GM21825 (cell line): ENCODE measurements around the gene PTPRO.

Experiments used
- ATAC-seq: cut with Tn5 transposase; IDR thresholded peaks from one replicate; pipeline ENCODE4 v1.9.1; 2021; ENCODE audit warnings: mild to moderate bottlenecking, moderate library complexity; ENCODE audit not compliant: unreplicated experiment

PTPRO gene

GRCh38 chr12:15550793-15551192 is 228.5 kb downstream of the PTPRO start:
- ATAC-seq: no peak

GRCh38 chr12:15555446-15555845 is 233.1 kb downstream of the PTPRO start:
- no peak for ATAC-seq

GRCh38 chr12:15556411-15557102 is 234.2 kb downstream of the PTPRO start:
- ATAC-seq: no peak

- no peak for ATAC-seq
Observed at GRCh38 chr12:15558915-15559528, 236.7 kb downstream of the PTPRO start.

GRCh38 chr12:15561396-15561795 is 239.1 kb downstream of the PTPRO start:
- ATAC-seq: no peak

- no peak for ATAC-seq
Observed at GRCh38 chr12:15562263-15562662, 240.0 kb downstream of the PTPRO start.

GRCh38 chr12:15563663-15564062 is 241.4 kb downstream of the PTPRO start:
- ATAC-seq: peak; percentile 62

- ATAC-seq: no peak
Observed at GRCh38 chr12:15574353-15574752, 252.0 kb downstream of the PTPRO start.

GRCh38 chr12:15575671-15576541 is 253.6 kb downstream of the PTPRO start:
- ATAC-seq: no peak

GRCh38 chr12:15580431-15580830 is 258.1 kb downstream of the PTPRO start:
- no peak for ATAC-seq

GRCh38 chr12:15581006-15581405 is 258.7 kb downstream of the PTPRO start:
- ATAC-seq: no peak

- ATAC-seq: no peak
Observed at GRCh38 chr12:15583804-15584203, 261.5 kb downstream of the PTPRO start.

GRCh38 chr12:15584366-15585041 is 262.2 kb downstream of the PTPRO start:
- ATAC-seq: no peak

GRCh38 chr12:15589328-15590032 is 267.2 kb downstream of the PTPRO start:
- no peak for ATAC-seq

GRCh38 chr12:15590180-15590826 is 268.0 kb downstream of the PTPRO start:
- peak; percentile 93 for ATAC-seq

GRCh38 chr12:15591811-15592210 is 269.5 kb downstream of the PTPRO start:
- ATAC-seq: no peak

- no peak for ATAC-seq
Observed at GRCh38 chr12:15592934-15593333, 270.6 kb downstream of the PTPRO start.

- ATAC-seq: no peak
Observed at GRCh38 chr12:15596174-15596573, 273.9 kb downstream of the PTPRO start.

- no peak for ATAC-seq
Observed at GRCh38 chr12:15597125-15597830, 275.0 kb downstream of the PTPRO start.
